OCI-LY7 (cell line): ENCODE measurements around the gene OLFM3. TPM values are rescaled to one million over a fixed set of nuclear protein-coding genes. Genes with fewer than 3 reads are reported as not detected.

Experiments used
- BruUV-seq: library from RNA; stranded (reverse); fragments of 400-500 nt; replicated peaks from 2 replicates; lab custom pipeline; 2021; lab: Mats Ljungman, UMichigan
- CTCF ChIA-PET: fragments of 300-600 bp; sonication (Branson Sonifier 250); formaldehyde crosslinking; loops from one replicate; lab custom pipeline; 2022; ENCODE audit warnings: antibody characterized with exemption; ENCODE audit not compliant: unreplicated experiment; lab: Charles Lee
- POLR2A ChIA-PET: fragments of 300-600 bp; sonication (Branson Sonifier 250); formaldehyde crosslinking; loops from one replicate; lab custom pipeline; 2022; ENCODE audit warnings: antibody characterized with exemption; lab: Charles Lee
- DNase-seq: peaks from one replicate; pipeline ENCODE4 v3.0.0-alpha.2; 2015; ENCODE audit warnings: low spot score
- H2AFZ ChIP-seq: fragments of 200-600 bp; sonication (generic), shearing (Covaris generic); 2 replicates; pipeline ENCODE4 v1.6.1; 2014; ENCODE audit warnings: mild to moderate bottlenecking, antibody characterized with exemption, low read length, moderate library complexity
- H3K27ac ChIP-seq: fragments of 200-600 bp; sonication (generic); 2 replicates; pipeline ENCODE4 v1.5.1; 2014; ENCODE audit warnings: mixed run types, low read depth, mild to moderate bottlenecking, moderate library complexity, low read length, inconsistent platforms; ENCODE audit not compliant: poor library complexity, severe bottlenecking
- H3K36me3 ChIP-seq: fragments of 200-600 bp; sonication (generic); 2 replicates; pipeline ENCODE4 v1.6.1; 2014; ENCODE audit warnings: mild to moderate bottlenecking, antibody characterized with exemption, low read length, moderate library complexity, mixed read lengths; ENCODE audit not compliant: insufficient read depth
- H3K4me1 ChIP-seq: fragments of 200-600 bp; sonication (generic); 2 replicates; pipeline ENCODE4 v1.5.1; 2014; ENCODE audit warnings: mild to moderate bottlenecking, low read length; ENCODE audit not compliant: insufficient read depth, poor library complexity, severe bottlenecking
- H3K4me2 ChIP-seq: fragments of 200-600 bp; sonication (generic); 2 replicates; pipeline ENCODE4 v1.6.1; 2014; ENCODE audit warnings: mild to moderate bottlenecking, low read length
- H3K4me3 ChIP-seq: fragments of 200-600 bp; sonication (generic); 2 replicates; pipeline ENCODE4 v1.5.1; 2014; ENCODE audit warnings: mild to moderate bottlenecking, low read depth, low read length; ENCODE audit not compliant: poor library complexity, severe bottlenecking
- H3K79me2 ChIP-seq: fragments of 200-600 bp; sonication (generic); 2 replicates; pipeline ENCODE4 v1.6.1; 2016; ENCODE audit warnings: low read depth, mild to moderate bottlenecking, low read length, moderate library complexity, mixed read lengths; ENCODE audit not compliant: insufficient read depth
- H3K9me2 ChIP-seq: fragments of 200-600 bp; sonication (generic); 2 replicates; pipeline ENCODE4 v1.6.1; 2016; ENCODE audit warnings: mild to moderate bottlenecking, low read length, mixed read lengths; ENCODE audit not compliant: insufficient read depth
- H3K9me3 ChIP-seq: fragments of 200-600 bp; sonication (generic); 2 replicates; pipeline ENCODE4 v1.6.1; 2014; ENCODE audit warnings: mild to moderate bottlenecking, mixed run types, low read length, mixed read lengths
- H4K20me1 ChIP-seq: fragments of 200-600 bp; sonication (generic); 2 replicates; pipeline ENCODE4 v1.6.1; 2014; ENCODE audit warnings: mild to moderate bottlenecking, antibody characterized with exemption, low read length, moderate library complexity, mixed read lengths; ENCODE audit not compliant: insufficient read depth
- EZH2phosphoT487 ChIP-seq: fragments of 200-600 bp; sonication (generic); IDR thresholded peaks from 2 replicates; pipeline ENCODE4 v1.6.1; 2018; ENCODE audit warnings: low read depth, borderline replicate concordance, mild to moderate bottlenecking, mixed run types, antibody characterized with exemption, low read length, moderate library complexity, mixed read lengths
- intact Hi-C: fragments of 100-400 bp; cut with micrococcal nuclease; formaldehyde crosslinking; loops from one replicate; pipeline ENCODE4 v1.10.0; 2022; ENCODE audit not compliant: unreplicated experiment
- total RNA-seq, 2 experiments: library from RNA; depleted of rRNA in 1 of 2; stranded (reverse); fragments of >200 nt in 1 of 2; shearing (Covaris generic) in 1 of 2; gene quantifications; 2 replicates each; pipeline ENCODE4 v1.2.3, GENCODE V29; 2014 to 2022
- TF ChIP-seq, protein P1 (sequence below): fragments of 200-600 bp; sonication (generic); conservative IDR thresholded peaks from 2 replicates; pipeline ENCODE4 v1.5.1; 2014; ENCODE audit warnings: mild to moderate bottlenecking, antibody characterized with exemption, low read length, moderate library complexity, mixed read lengths

Gene OLFM3
- total RNA-seq, 2 experiments from 2014 or later = not detected

DNA sequence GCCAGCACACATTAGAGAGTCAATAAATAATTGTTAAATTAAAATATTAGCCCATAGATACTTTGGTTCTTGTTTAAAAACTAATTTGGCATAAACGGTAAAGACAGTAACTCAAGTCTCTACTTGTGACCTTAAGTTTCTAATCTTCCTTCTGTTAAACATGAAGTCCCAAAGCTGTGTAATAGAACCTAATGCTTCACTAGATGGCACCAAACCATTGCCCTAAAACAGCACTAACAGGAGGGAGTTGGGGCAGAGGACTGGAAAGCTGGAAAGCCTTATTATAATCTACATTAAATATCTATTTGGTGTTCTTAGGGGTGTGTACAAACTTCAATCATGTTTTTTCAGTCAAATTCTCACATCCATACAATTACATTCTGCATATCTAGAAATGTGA lies 176.7 kb downstream of the OLFM3 start:
- BruUV-seq = no TSS peak
- CTCF ChIA-PET = no interaction called here
- no peak overlapping the region for H3K4me3 ChIP-seq
- no peaks in the 10 kb centered on the region for H3K4me1 ChIP-seq
- peak; percentile 10 for DNase-seq
- TF ChIP-seq EZH2phosphoT487 = no peak
- TF ChIP-seq, protein P1, sequence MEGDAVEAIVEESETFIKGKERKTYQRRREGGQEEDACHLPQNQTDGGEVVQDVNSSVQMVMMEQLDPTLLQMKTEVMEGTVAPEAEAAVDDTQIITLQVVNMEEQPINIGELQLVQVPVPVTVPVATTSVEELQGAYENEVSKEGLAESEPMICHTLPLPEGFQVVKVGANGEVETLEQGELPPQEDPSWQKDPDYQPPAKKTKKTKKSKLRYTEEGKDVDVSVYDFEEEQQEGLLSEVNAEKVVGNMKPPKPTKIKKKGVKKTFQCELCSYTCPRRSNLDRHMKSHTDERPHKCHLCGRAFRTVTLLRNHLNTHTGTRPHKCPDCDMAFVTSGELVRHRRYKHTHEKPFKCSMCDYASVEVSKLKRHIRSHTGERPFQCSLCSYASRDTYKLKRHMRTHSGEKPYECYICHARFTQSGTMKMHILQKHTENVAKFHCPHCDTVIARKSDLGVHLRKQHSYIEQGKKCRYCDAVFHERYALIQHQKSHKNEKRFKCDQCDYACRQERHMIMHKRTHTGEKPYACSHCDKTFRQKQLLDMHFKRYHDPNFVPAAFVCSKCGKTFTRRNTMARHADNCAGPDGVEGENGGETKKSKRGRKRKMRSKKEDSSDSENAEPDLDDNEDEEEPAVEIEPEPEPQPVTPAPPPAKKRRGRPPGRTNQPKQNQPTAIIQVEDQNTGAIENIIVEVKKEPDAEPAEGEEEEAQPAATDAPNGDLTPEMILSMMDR = peak; percentile 65
- H3K36me3 ChIP-seq = no peaks in the 10 kb centered on the region
- no peaks in the 10 kb centered on the region for H4K20me1 ChIP-seq
- intact Hi-C loops = no loop called here
- POLR2A ChIA-PET = no interaction called here
- no peak overlapping the region for H2AFZ ChIP-seq
- no peak overlapping the region for H3K4me2 ChIP-seq
- H3K27ac ChIP-seq = no peak overlapping the region
- no peaks in the 10 kb centered on the region for H3K79me2 ChIP-seq
- H3K9me3 ChIP-seq = no peaks in the 10 kb centered on the region
- H3K9me2 ChIP-seq = no peaks in the 10 kb centered on the region

DNA sequence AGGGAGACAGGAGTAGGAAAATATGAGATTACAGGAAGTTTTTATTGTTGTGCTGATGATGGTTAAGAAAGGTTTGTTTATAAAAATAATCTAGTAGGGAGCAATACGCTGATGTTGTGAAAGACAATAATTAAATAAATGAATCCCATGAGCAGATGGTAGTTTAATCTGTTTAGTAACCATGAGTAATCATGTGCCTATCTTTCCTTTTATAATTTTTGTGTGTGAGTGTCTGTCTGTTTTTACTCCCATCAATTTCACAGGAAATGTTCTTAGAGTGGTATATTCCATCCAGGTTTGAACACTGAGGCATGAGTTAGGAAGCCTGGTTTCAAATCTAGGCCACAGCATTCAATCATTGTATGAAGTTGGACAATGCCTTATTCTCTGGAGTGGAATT lies 180.5 kb downstream of the OLFM3 start:
- no peak for DNase-seq
- intact Hi-C loops = no loop called here
- TF ChIP-seq, protein P1 = no peak
- TF ChIP-seq EZH2phosphoT487 = no peak
- ChIA-PET CTCF (no interaction called here), POLR2A (interaction anchor here (1.5 kb wide), 1 partner anchor 15 kb away, joined by 4 read pairs; no protein-coding TSS in a partner anchor)
- H3K4me2 ChIP-seq = no peak overlapping the region
- H3K27ac ChIP-seq = no peak overlapping the region
- H3K4me3 ChIP-seq = no peak overlapping the region
- no peaks in the 10 kb centered on the region for H4K20me1 ChIP-seq
- H3K36me3 ChIP-seq = no peaks in the 10 kb centered on the region
- no peak overlapping the region for H2AFZ ChIP-seq
- BruUV-seq = no TSS peak
- no peaks in the 10 kb centered on the region for H3K4me1 ChIP-seq
- H3K9me2 ChIP-seq = no peaks in the 10 kb centered on the region
- H3K79me2 ChIP-seq = no peaks in the 10 kb centered on the region
- no peaks in the 10 kb centered on the region for H3K9me3 ChIP-seq

DNA sequence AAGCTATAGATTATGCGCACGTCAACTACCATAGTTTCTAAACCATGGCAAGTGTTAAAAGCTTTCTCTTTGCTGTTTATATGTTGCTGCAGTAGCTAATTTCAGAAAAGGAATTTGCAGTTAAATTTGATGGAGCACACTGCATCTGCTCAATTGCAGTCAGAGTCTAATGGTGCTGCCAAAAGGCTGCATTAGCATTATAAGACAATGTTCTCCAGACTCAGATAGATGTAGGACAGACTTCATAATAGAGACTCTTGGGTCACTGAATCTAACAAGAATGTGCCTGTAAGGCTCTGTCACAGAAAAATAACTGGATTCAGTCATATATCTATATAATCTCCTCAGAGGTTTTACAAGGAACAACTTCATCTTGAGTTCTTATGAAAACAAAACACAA lies 198.3 kb downstream of the OLFM3 start:
- Histone ChIP-seq H3K27ac (no peak overlapping the region), H3K4me1 (no peaks in the 10 kb centered on the region), H3K9me3 (no peaks in the 10 kb centered on the region), H2AFZ (no peak overlapping the region), H3K9me2 (no peaks in the 10 kb centered on the region), H3K4me3 (no peak overlapping the region), H3K79me2 (no peaks in the 10 kb centered on the region), H3K4me2 (no peak overlapping the region), H3K36me3 (no peaks in the 10 kb centered on the region), H4K20me1 (no peaks in the 10 kb centered on the region)
- TF ChIP-seq EZH2phosphoT487 = no peak
- TF ChIP-seq, protein P1 = no peak
- intact Hi-C loops = no loop called here
- ChIA-PET POLR2A (no interaction called here), CTCF (no interaction called here)
- DNase-seq = no peak
- BruUV-seq = no TSS peak
